ENCODE data around the gene ARID4A. TPM values are rescaled to one million over a fixed set of nuclear protein-coding genes. Genes with fewer than 3 reads are reported as not detected.
A peak's percentile ranks its signal among the peaks of the same experiment; 100 is the strongest.

Gene ARID4A
- total and polyA plus RNA-seq, 2 of the 13 experiments (the other 11 are each of a cell fraction or from before 2014, with no cell fraction given) = 7.2 to 9.7 TPM

DNA sequence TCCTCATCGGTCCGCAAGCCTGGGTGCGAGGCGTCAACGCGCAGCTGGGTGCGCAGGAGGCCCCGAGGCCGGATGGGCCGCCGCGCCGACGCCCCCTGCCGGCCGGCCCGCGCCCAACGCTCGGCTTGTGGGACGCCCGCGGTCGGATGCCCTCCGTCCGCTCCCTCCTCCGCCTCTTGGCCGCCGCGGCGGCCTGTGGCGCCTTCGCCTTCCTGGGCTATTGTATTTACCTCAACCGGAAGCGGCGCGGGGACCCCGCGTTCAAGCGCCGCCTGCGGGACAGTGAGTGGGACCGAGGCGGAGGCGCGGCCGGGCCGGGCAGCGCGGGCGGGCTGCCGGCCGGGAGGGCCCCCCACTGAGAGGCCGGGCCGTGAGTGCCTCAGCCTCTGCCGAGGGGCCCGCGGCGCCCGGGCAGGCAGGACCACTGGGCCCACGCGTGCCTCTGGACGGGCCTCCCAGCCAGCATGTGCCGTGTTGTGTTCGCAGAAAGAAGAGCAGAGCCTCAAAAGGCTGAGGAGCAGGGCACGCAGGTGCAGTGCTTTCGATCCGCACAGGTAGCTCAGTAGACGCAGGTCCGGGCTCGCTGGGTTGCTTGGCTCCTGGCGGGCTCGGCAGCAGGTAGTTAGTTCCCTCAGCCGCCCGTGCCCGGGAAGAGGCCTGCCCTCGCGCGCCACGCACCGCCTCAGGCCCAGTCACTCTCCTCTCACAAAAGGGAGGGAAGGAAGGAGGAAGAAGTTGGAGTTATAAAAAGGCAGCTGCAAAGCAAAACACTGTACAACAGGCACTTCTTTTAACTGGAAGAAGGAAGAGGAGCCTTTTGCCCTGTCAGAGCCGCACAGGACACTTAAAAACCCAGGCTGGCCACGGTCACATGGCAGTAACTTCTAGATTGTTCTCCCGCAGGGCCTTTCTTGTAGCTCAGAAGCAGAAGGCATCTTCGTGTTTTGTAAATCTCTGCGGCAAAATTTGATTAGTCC, 97.7 kb downstream of the ARID4A start, which contains the start of gene TOMM20L (continued):
- TF ChIP-seq SNAI1 (CRISPR knock-in tag; IDR thresholded peaks at IDR 0.05; ENCODE audit: borderline replicate concordance) (no peak), ZNF441 (CRISPR knock-in tag; IDR thresholded peaks at IDR 0.05; ENCODE audit: borderline replicate concordance) (no peak; the same call in 1 of the 2 replicates), ZNF317 (CRISPR knock-in tag; IDR thresholded peaks at IDR 0.05) (no peak), MEIS2 (CRISPR knock-in tag; IDR thresholded peaks at IDR 0.05) (no peak; the same call in 1 of the 2 replicates), ZNF773 (CRISPR knock-in tag; IDR thresholded peaks at IDR 0.05; ENCODE audit: borderline replicate concordance) (peak; percentile 39), TBL1XR1 (IDR thresholded peaks at IDR 0.05; ENCODE audit: borderline replicate concordance, low read length, partially characterized antibody) (no peak), PAX8 (CRISPR knock-in tag; IDR thresholded peaks at IDR 0.05; ENCODE audit: borderline replicate concordance) (peak; percentile 86; the same call in 1 of the 2 replicates), ZNF552 (CRISPR knock-in tag; IDR thresholded peaks at IDR 0.05; ENCODE audit: borderline replicate concordance) (0 out of 2 replicates have a peak, but pooled peaks have one; percentile 9), XRCC5 (optimal IDR thresholded peaks at IDR 0.05; ENCODE audit: low read length) (peak; percentile 89), ZNF557 (CRISPR knock-in tag; IDR thresholded peaks at IDR 0.05) (no peak)
- TF ChIP-seq, protein P1, sequence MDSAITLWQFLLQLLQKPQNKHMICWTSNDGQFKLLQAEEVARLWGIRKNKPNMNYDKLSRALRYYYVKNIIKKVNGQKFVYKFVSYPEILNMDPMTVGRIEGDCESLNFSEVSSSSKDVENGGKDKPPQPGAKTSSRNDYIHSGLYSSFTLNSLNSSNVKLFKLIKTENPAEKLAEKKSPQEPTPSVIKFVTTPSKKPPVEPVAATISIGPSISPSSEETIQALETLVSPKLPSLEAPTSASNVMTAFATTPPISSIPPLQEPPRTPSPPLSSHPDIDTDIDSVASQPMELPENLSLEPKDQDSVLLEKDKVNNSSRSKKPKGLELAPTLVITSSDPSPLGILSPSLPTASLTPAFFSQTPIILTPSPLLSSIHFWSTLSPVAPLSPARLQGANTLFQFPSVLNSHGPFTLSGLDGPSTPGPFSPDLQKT (CRISPR knock-in tag; IDR thresholded peaks at IDR 0.05; ENCODE audit: borderline replicate concordance) = no peak
- TF ChIP-seq, protein P2, sequence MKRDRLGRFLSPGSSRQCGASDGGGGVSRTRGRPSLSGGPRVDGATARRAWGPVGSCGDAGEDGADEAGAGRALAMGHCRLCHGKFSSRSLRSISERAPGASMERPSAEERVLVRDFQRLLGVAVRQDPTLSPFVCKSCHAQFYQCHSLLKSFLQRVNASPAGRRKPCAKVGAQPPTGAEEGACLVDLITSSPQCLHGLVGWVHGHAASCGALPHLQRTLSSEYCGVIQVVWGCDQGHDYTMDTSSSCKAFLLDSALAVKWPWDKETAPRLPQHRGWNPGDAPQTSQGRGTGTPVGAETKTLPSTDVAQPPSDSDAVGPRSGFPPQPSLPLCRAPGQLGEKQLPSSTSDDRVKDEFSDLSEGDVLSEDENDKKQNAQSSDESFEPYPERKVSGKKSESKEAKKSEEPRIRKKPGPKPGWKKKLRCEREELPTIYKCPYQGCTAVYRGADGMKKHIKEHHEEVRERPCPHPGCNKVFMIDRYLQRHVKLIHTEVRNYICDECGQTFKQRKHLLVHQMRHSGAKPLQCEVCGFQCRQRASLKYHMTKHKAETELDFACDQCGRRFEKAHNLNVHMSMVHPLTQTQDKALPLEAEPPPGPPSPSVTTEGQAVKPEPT (CRISPR knock-in tag; IDR thresholded peaks at IDR 0.05; ENCODE audit: low read depth) = peak; percentile 93
- TF ChIP-seq, protein P3, sequence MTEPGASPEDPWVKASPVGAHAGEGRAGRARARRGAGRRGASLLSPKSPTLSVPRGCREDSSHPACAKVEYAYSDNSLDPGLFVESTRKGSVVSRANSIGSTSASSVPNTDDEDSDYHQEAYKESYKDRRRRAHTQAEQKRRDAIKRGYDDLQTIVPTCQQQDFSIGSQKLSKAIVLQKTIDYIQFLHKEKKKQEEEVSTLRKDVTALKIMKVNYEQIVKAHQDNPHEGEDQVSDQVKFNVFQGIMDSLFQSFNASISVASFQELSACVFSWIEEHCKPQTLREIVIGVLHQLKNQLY (CRISPR knock-in tag; IDR thresholded peaks at IDR 0.05) = no peak
- TF ChIP-seq, protein P4, sequence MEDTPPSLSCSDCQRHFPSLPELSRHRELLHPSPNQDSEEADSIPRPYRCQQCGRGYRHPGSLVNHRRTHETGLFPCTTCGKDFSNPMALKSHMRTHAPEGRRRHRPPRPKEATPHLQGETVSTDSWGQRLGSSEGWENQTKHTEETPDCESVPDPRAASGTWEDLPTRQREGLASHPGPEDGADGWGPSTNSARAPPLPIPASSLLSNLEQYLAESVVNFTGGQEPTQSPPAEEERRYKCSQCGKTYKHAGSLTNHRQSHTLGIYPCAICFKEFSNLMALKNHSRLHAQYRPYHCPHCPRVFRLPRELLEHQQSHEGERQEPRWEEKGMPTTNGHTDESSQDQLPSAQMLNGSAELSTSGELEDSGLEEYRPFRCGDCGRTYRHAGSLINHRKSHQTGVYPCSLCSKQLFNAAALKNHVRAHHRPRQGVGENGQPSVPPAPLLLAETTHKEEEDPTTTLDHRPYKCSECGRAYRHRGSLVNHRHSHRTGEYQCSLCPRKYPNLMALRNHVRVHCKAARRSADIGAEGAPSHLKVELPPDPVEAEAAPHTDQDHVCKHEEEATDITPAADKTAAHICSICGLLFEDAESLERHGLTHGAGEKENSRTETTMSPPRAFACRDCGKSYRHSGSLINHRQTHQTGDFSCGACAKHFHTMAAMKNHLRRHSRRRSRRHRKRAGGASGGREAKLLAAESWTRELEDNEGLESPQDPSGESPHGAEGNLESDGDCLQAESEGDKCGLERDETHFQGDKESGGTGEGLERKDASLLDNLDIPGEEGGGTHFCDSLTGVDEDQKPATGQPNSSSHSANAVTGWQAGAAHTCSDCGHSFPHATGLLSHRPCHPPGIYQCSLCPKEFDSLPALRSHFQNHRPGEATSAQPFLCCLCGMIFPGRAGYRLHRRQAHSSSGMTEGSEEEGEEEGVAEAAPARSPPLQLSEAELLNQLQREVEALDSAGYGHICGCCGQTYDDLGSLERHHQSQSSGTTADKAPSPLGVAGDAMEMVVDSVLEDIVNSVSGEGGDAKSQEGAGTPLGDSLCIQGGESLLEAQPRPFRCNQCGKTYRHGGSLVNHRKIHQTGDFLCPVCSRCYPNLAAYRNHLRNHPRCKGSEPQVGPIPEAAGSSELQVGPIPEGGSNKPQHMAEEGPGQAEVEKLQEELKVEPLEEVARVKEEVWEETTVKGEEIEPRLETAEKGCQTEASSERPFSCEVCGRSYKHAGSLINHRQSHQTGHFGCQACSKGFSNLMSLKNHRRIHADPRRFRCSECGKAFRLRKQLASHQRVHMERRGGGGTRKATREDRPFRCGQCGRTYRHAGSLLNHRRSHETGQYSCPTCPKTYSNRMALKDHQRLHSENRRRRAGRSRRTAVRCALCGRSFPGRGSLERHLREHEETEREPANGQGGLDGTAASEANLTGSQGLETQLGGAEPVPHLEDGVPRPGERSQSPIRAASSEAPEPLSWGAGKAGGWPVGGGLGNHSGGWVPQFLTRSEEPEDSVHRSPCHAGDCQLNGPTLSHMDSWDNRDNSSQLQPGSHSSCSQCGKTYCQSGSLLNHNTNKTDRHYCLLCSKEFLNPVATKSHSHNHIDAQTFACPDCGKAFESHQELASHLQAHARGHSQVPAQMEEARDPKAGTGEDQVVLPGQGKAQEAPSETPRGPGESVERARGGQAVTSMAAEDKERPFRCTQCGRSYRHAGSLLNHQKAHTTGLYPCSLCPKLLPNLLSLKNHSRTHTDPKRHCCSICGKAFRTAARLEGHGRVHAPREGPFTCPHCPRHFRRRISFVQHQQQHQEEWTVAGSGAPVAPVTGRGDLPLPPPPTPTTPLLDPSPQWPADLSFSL (CRISPR knock-in tag; IDR thresholded peaks at IDR 0.05) = no peak

All from HepG2 (cell line).